ENCODE data around the gene PFN1. TPM values are rescaled to one million over a fixed set of nuclear protein-coding genes. Genes with fewer than 3 reads are reported as not detected.

Gene PFN1
- total and polyA plus RNA-seq, 9 of the 15 experiments (the other 6 are each of a cell fraction or from before 2014, with no cell fraction given): 60.5 to 1,479 (median 456) TPM

DNA sequence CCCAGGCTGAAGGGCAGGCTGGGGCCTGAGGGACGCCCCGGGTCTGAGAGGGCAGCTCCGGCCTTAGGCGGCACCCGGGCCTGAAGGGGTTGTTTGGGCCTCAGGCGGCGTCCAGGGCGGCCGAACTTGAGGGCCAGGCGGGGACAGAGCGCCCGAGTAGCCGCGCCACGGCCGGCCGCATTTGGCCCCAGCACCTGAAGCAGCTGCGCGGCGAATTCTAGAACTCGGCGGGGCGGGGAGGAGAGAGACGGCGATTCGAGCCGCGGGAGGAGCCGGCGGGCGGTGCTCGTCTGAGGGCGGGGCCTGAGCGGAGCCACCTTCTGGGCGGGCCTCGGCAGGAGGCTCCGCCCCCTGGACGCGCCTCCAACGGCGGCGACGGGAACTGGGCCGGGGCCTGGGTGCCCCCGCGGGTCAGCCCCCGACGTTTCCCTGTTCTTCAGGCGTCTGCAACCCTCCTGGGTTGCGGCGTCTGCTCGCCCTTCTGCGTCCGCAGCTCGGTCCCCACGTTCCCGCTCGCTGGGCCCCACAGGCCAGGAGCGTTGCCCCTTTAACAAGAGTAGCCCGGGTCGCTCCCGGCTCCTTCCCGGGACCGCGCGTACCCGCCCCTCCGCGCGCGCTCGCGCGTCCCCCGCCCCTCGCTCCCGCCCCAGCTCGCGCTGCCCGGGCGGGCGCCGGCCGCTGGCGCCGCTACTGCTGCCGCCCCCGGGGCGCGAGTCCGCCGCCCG, 49.1 kb upstream of the PFN1 start, which contains the start of the genes INCA1 and KIF1C:
TSS of gene INCA1 (minus strand) at position 221 of the 725 bp plus-strand sequence. CDS start 3,085 bp downstream, outside the sequence.
TSS of gene KIF1C (plus strand) at position 649 of the 725 bp plus-strand sequence. CDS start 2,297 bp downstream, outside the sequence.
- peaks cover 16% of the 10 kb centered on the region for H3K79me2 ChIP-seq (ENCODE audit: control insufficient read depth, insufficient read depth, low read length)
- ChIA-PET POLR2A (interaction anchor here (0.6 to 1.3 kb wide), 5 partner anchors 9 to 64 kb away, joined by 3 to 13 read pairs (median 4); no protein-coding TSS in a partner anchor), CTCF (ENCODE audit: low intra/inter-chr PET ratio) (interaction anchor here (0.6 kb wide), 1 partner anchor 12 kb away, joined by 4 read pairs; no protein-coding TSS in a partner anchor)
- peaks cover 22% of the 10 kb centered on the region; the same call in 2 of the 3 replicates for H3K36me3 ChIP-seq (ENCODE audit: control insufficient read depth, insufficient read depth, low read length)
- H4K20me1 ChIP-seq (replicated peaks; ENCODE audit: control insufficient read depth, insufficient read depth, low read length): no peaks in the 10 kb centered on the region
- H3K27me3 ChIP-seq (ENCODE audit: control insufficient read depth in 2 of 2, insufficient read depth in 2 of 2, low read length in 2 of 2): no peaks in the 10 kb centered on the region
- peak within 1 kb of the TSS; percentile 74 for H3K4me3 ChIP-seq
- ATAC-seq (peak; percentile 97), FAIRE-seq (no peak), DNase-seq (ENCODE audit: extremely low read depth in 1 of 4, low spot score in 3 of 4) (peak; percentile 90 to 94 (median 90))
- peaks cover 2% of the 10 kb centered on the region for H3K9me1 ChIP-seq (ENCODE audit: control insufficient read depth, insufficient read depth, low read length)
- peak within 1 kb of the TSS; percentile 94 for H2AFZ ChIP-seq (ENCODE audit: low read depth, low read length)
- in situ Hi-C loops (cut with MboI): no loop called here
- intact Hi-C loops (cut with micrococcal nuclease): no loop called here
- BruUV-seq (replicated peaks): no TSS peak
- no peaks in the 10 kb centered on the region for H3K9me3 ChIP-seq (replicated peaks; ENCODE audit: control insufficient read depth, insufficient read depth, low read depth, low read length)
- peaks cover 11 to 34% of the 10 kb centered on the region in 2 experiments; a peak in 3 of 5 replicates for H3K4me1 ChIP-seq (replicated peaks in 1 of 2; ENCODE audit: control insufficient read depth in 2 of 2, insufficient read depth in 2 of 2, low read length in 2 of 2)
- peak within 1 kb of the TSS; percentile 83 for H3K27ac ChIP-seq (ENCODE audit: extremely low read depth, low read depth, low read length)
- H3K4me2 ChIP-seq (ENCODE audit: insufficient read depth, low read length): peak within 1 kb of the TSS; percentile 83
- 0% methylated on average over 5 of the region's 93 CpGs for WGBS (ENCODE audit: insufficient coverage, low coverage, missing lambda C conversion rate)
- peak within 1 kb of the TSS; percentile 75 to 95 for H3K9ac ChIP-seq (ENCODE audit: insufficient read depth in 1 of 2, low read depth in 2 of 2, low read length in 2 of 2)
- TF ChIP-seq GTF2F1 (IDR thresholded peaks at IDR 0.05; ENCODE audit: low read depth, low read length): no peak
- peak; percentile 46; the same call in 1 of the 2 replicates for TF ChIP-seq SMAD4 (CRISPR knock-in tag; conservative IDR thresholded peaks at IDR 0.05)
- TF ChIP-seq, protein P1, sequence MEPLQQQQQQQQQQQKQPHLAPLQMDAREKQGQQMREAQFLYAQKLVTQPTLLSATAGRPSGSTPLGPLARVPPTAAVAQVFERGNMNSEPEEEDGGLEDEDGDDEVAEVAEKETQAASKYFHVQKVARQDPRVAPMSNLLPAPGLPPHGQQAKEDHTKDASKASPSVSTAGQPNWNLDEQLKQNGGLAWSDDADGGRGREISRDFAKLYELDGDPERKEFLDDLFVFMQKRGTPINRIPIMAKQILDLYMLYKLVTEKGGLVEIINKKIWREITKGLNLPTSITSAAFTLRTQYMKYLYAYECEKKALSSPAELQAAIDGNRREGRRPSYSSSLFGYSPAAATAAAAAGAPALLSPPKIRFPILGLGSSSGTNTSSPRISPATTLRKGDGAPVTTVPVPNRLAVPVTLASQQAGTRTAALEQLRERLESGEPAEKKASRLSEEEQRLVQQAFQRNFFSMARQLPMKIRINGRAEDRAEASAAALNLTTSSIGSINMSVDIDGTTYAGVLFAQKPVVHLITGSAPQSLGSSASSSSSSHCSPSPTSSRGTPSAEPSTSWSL (CRISPR knock-in tag; IDR thresholded peaks at IDR 0.05; ENCODE audit: borderline replicate concordance): no peak
- TF ChIP-seq TEAD1 (CRISPR knock-in tag; IDR thresholded peaks at IDR 0.05): peak in 1 of 2 experiments; percentile 24; a peak in 1 of 4 replicates
- TF ChIP-seq, protein P2, sequence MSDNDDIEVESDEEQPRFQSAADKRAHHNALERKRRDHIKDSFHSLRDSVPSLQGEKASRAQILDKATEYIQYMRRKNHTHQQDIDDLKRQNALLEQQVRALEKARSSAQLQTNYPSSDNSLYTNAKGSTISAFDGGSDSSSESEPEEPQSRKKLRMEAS (CRISPR knock-in tag; IDR thresholded peaks at IDR 0.05): peak; percentile 64
- TF ChIP-seq, protein P3, sequence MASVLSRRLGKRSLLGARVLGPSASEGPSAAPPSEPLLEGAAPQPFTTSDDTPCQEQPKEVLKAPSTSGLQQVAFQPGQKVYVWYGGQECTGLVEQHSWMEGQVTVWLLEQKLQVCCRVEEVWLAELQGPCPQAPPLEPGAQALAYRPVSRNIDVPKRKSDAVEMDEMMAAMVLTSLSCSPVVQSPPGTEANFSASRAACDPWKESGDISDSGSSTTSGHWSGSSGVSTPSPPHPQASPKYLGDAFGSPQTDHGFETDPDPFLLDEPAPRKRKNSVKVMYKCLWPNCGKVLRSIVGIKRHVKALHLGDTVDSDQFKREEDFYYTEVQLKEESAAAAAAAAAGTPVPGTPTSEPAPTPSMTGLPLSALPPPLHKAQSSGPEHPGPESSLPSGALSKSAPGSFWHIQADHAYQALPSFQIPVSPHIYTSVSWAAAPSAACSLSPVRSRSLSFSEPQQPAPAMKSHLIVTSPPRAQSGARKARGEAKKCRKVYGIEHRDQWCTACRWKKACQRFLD (CRISPR knock-in tag; IDR thresholded peaks at IDR 0.05): no peak
- TF ChIP-seq ZFP30 (CRISPR knock-in tag; IDR thresholded peaks at IDR 0.05; ENCODE audit: borderline replicate concordance): no peak
- TF ChIP-seq PHF8 (IDR thresholded peaks at IDR 0.05; ENCODE audit: borderline replicate concordance, low read length): peak; percentile 50; the same call in 1 of the 2 replicates
- peak; percentile 74 for TF ChIP-seq CXXC5 (CRISPR knock-in tag; IDR thresholded peaks at IDR 0.05)
- 0 out of 2 replicates have a peak, but pooled peaks have one; percentile 9 for TF ChIP-seq SOX6 (IDR thresholded peaks at IDR 0.05)
- TF ChIP-seq SNIP1 (IDR thresholded peaks at IDR 0.05; ENCODE audit: low read depth): peak; percentile 100
- TF ChIP-seq POLR2G (IDR thresholded peaks at IDR 0.05; ENCODE audit: low read depth, low read length): peak; percentile 85
- peak; percentile 11 for TF ChIP-seq FIP1L1 (IDR thresholded peaks at IDR 0.05; ENCODE audit: low read depth, low read length, poor library complexity, severe bottlenecking)
- peak; percentile 15 for TF ChIP-seq TAF1 (IDR thresholded peaks at IDR 0.05; ENCODE audit: control insufficient read depth, extremely low read depth, insufficient read depth, low read length, severe bottlenecking)
- TF ChIP-seq ZSCAN29 (IDR thresholded peaks at IDR 0.05): no peak
- peak; percentile 59 for TF ChIP-seq SUPT5H (IDR thresholded peaks at IDR 0.05)
- no peak for TF ChIP-seq YBX1 (IDR thresholded peaks at IDR 0.05)
- TF ChIP-seq, protein P4, sequence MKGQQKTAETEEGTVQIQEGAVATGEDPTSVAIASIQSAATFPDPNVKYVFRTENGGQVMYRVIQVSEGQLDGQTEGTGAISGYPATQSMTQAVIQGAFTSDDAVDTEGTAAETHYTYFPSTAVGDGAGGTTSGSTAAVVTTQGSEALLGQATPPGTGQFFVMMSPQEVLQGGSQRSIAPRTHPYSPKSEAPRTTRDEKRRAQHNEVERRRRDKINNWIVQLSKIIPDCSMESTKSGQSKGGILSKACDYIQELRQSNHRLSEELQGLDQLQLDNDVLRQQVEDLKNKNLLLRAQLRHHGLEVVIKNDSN (CRISPR knock-in tag; IDR thresholded peaks at IDR 0.05): no peak
